GM12875 (cell line): ENCODE results near the gene RSL1D1.

ENCODE experiments used
- H3K4me3 ChIP-seq: one replicate; pipeline ENCODE4 v1.5.1; 2011; ENCODE audit warnings: low read depth, low read length, control low read depth
- TF ChIP-seq, protein P1 (sequence below): IDR thresholded peaks from 2 replicates; pipeline ENCODE4 v1.5.1; 2011; ENCODE audit warnings: low read depth, mild to moderate bottlenecking, control low read depth, inconsistent platforms, low read length, moderate library complexity, borderline replicate concordance; ENCODE audit not compliant: insufficient read depth

Gene RSL1D1

DNA sequence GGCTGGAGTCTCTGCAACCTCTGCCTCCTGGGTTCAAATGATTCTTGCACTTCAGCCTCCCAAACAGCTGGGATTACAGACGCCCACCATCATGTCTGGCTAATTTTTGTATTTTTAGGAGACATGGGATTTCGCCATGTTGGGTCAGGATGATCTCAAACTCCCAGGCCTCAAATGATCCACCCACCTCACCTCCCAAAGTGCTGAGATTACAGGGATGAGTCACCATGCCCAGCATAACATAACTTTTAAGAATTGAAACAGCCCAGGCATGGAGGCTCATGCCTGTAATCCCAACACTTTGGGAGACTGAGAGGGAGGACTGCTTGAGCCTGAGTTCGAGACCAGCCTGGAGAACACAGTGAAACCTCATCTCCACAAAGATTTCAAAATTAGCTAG is 2.5 kb downstream of the RSL1D1 start:
- TF ChIP-seq, protein P1, sequence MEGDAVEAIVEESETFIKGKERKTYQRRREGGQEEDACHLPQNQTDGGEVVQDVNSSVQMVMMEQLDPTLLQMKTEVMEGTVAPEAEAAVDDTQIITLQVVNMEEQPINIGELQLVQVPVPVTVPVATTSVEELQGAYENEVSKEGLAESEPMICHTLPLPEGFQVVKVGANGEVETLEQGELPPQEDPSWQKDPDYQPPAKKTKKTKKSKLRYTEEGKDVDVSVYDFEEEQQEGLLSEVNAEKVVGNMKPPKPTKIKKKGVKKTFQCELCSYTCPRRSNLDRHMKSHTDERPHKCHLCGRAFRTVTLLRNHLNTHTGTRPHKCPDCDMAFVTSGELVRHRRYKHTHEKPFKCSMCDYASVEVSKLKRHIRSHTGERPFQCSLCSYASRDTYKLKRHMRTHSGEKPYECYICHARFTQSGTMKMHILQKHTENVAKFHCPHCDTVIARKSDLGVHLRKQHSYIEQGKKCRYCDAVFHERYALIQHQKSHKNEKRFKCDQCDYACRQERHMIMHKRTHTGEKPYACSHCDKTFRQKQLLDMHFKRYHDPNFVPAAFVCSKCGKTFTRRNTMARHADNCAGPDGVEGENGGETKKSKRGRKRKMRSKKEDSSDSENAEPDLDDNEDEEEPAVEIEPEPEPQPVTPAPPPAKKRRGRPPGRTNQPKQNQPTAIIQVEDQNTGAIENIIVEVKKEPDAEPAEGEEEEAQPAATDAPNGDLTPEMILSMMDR, result no peak
- H3K4me3 ChIP-seq, result no peak overlapping the region

DNA sequence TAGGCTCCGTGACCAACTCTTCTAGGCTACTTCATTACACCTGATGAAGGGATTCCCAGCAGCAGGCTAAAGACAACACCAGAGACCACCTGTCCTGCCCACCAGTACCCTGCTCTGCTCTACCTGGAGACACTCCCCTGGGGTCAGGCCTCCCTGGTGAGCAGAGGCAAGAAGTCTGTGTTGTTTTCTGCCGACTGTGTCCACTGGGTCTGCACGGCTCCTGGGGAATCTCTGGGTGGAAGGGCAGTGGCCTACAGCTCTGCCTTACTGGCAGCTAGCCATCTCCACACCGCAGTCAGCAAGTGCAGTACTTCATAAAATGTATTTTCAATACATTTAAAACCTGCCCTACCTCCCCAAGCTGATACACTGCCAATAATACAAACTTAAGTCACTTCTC is 6.8 kb downstream of the RSL1D1 start:
- TF ChIP-seq, protein P1, result no peak

GRCh38 chr16:11843861-11844260 is 7.5 kb downstream of the RSL1D1 start:
- no peak overlapping the region for H3K4me3 ChIP-seq
- TF ChIP-seq, protein P1, result no peak

More for the DNA sequence above, 6.8 kb downstream of the RSL1D1 start:
- H3K4me3 ChIP-seq, result no peak overlapping the region

- TF ChIP-seq, protein P1, result no peak
- no peak overlapping the region for H3K4me3 ChIP-seq
These were observed 8.1 kb downstream of the RSL1D1 start for GRCh38 chr16:11843206-11843605.

DNA sequence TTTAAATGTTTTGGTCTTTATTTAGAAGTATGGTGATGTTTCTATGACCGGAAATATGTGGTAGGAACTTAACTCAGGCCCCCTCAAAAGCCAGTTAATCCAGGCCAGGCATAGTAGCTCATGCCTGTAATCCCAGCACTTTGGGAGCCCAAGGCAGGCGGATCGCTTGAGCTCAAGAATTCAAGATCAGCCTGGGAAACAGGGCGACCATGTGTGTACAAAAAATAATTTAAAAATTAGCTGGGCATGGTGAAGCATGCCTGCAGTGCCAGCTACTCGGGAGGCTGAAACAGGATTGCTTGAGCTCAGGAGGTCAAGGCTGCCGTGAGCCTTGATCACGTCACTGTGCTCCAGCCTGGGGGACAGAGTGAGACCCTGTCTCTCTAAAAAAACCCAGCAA is 10.3 kb downstream of the RSL1D1 start:
- TF ChIP-seq, protein P1, result no peak
- no peak overlapping the region for H3K4me3 ChIP-seq

- H3K4me3 ChIP-seq, result no peak overlapping the region
- TF ChIP-seq, protein P1, result no peak
These were observed 14.6 kb downstream of the RSL1D1 start for GRCh38 chr16:11836650-11837244.

DNA sequence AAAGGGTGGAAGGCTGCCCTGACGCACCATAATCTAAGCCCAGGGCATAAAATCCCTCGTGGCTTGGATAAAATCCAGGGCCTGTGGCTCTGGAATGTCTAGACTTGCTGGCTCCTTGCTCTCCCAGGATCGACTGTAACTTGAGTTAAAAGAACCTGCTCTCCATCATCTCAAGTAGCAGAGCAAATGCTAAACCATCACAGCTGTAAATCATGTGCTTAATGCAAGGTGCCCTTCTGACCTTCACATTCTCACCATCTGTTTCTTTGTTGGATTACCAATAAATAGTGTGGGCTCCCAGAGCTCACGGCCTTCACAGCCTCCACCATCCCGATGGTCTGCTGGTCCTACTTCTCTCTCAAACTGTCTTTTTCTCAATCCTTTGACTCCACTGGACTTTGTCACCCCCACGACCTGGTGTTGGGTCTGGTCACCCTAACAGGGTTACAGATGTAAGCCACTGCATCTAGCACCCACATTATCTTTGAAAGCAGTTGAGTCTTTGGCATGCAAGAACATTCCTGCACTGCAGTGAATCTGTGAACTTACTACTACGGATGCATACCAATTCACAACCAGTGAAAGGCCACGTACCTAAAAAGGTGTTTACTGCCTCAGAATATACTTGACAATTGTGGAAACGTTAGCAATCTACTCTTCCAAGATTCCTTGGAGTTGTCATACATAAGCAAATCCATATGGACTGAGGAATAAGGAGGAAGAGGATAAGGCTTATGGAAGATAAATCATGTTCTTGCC is 15.3 kb downstream of the RSL1D1 start:
- no peak overlapping the region for H3K4me3 ChIP-seq
- TF ChIP-seq, protein P1, result no peak
